GM12891 (cell line): ENCODE data around the gene ZNF592.

Experiments
- POLR2A ChIP-seq: IDR thresholded peaks from 2 replicates; pipeline ENCODE4 v1.6.1; 2011; ENCODE audit warnings: low read depth, low read length, control low read depth
- POLR2AphosphoS5 ChIP-seq: IDR thresholded peaks from 2 replicates; pipeline ENCODE4 v1.6.1; 2011; ENCODE audit warnings: low read depth, low read length, control low read depth

- no peak for TF ChIP-seq POLR2A
- TF ChIP-seq POLR2AphosphoS5, result no peak
Measured at GRCh38 chr15:84780492-84780891, 32.1 kb downstream of the ZNF592 start.
